Measurements from ENCODE around the gene CYTH2. TPM values are rescaled to one million over a fixed set of nuclear protein-coding genes. Genes with fewer than 3 reads are reported as not detected.

The CYTH2 gene
- total and polyA plus RNA-seq, 9 of the 15 experiments (the other 6 are each of a cell fraction or from before 2014, with no cell fraction given) = 1.8 to 45.2 (median 23.8) TPM

DNA sequence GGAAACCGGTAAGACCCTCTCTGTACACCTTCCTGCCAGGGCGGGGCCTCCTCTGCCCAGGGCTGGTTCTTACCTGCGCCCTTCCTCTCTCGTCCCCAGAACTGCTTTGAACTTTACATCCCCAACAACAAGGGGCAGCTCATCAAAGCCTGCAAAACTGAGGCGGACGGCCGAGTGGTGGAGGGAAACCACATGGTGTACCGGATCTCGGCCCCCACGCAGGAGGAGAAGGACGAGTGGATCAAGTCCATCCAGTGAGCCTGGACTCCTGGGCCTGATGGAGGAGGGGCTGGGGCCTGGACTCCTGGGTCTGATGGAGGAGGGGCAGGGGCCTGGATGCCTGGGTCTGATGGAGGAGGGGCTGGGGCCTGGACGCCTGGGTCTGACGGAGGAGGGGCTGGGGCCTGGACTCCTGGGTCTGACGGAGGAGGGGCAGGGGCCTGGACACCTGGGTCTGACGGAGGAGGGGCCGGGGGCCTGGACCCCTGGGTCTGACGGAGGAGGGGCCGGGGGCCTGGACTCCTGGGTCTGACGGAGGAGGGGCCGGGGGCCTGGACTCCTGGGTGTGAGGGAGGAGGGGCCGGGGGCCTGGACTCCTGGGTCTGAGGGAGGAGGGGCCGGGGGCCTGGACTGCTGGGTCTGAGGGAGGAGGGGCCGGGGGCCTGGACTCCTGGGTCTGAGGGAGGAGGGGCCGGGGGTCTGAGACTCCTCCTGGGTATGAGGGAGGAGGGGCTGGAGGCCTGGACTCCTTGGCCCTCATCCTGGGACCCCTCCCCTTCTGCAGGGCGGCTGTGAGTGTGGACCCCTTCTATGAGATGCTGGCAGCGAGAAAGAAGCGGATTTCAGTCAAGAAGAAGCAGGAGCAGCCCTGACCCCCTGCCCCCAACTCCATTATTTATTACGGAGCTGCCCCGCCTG is 9.4 kb downstream of the CYTH2 start:
- H3K9ac ChIP-seq (ENCODE audit: insufficient read depth in 1 of 2, low read depth in 2 of 2, low read length in 2 of 2) = no peak overlapping the region; a peak in 1 of 4 replicates
- peaks cover 7% of the 10 kb centered on the region; the same call in 1 of the 2 replicates for H4K20me1 ChIP-seq (replicated peaks; ENCODE audit: control insufficient read depth, insufficient read depth, low read length)
- FAIRE-seq (no peak), DNase-seq (ENCODE audit: extremely low read depth in 1 of 4, low spot score in 3 of 4) (no peak), ATAC-seq (no peak)
- intact Hi-C loops (cut with micrococcal nuclease) = no loop called here
- H3K79me2 ChIP-seq (ENCODE audit: control insufficient read depth, insufficient read depth, low read length) = no peaks in the 10 kb centered on the region
- in situ Hi-C loops (cut with MboI) = no loop called here
- H3K4me1 ChIP-seq (replicated peaks in 1 of 2; ENCODE audit: control insufficient read depth in 2 of 2, insufficient read depth in 2 of 2, low read length in 2 of 2) = peaks cover 0 to 22% of the 10 kb centered on the region in 2 experiments; a peak in 2 of 5 replicates
- peaks cover under 1% of the 10 kb centered on the region for H3K9me1 ChIP-seq (ENCODE audit: control insufficient read depth, insufficient read depth, low read length)
- no peak overlapping the region for H2AFZ ChIP-seq (ENCODE audit: low read depth, low read length)
- CTCF ChIA-PET (ENCODE audit: low intra/inter-chr PET ratio) = no interaction called here
- H3K36me3 ChIP-seq (ENCODE audit: control insufficient read depth, insufficient read depth, low read length) = peaks cover 56% of the 10 kb centered on the region
- H3K4me2 ChIP-seq (ENCODE audit: insufficient read depth, low read length) = no peak overlapping the region
- H3K9me3 ChIP-seq (replicated peaks; ENCODE audit: control insufficient read depth, insufficient read depth, low read depth, low read length) = no peaks in the 10 kb centered on the region
- no peak overlapping the region for H3K4me3 ChIP-seq
- BruUV-seq (replicated peaks) = TSS peak; percentile 4
- WGBS (ENCODE audit: insufficient coverage, low coverage, missing lambda C conversion rate) = 96% methylated on average over 16 of the region's 29 CpGs
- no peak overlapping the region for H3K27ac ChIP-seq (ENCODE audit: extremely low read depth, low read depth, low read length)
- H3K27me3 ChIP-seq (ENCODE audit: control insufficient read depth in 2 of 2, insufficient read depth in 2 of 2, low read length in 2 of 2) = no peaks in the 10 kb centered on the region
- POLR2A ChIA-PET = interaction anchor here (0.6 to 1.4 kb wide), 5 partner anchors 8 to 14 kb away, joined by 3 to 4 read pairs (median 3); no protein-coding TSS in a partner anchor
- TF ChIP-seq, protein P1, sequence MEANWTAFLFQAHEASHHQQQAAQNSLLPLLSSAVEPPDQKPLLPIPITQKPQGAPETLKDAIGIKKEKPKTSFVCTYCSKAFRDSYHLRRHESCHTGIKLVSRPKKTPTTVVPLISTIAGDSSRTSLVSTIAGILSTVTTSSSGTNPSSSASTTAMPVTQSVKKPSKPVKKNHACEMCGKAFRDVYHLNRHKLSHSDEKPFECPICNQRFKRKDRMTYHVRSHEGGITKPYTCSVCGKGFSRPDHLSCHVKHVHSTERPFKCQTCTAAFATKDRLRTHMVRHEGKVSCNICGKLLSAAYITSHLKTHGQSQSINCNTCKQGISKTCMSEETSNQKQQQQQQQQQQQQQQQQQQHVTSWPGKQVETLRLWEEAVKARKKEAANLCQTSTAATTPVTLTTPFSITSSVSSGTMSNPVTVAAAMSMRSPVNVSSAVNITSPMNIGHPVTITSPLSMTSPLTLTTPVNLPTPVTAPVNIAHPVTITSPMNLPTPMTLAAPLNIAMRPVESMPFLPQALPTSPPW (CRISPR knock-in tag; IDR thresholded peaks at IDR 0.05) = 0 out of 2 replicates have a peak, but pooled peaks have one; percentile 18
- no peak for TF ChIP-seq TEAD4 (IDR thresholded peaks at IDR 0.05; ENCODE audit: low read length)
- TF ChIP-seq TEAD4 (CRISPR knock-in tag; IDR thresholded peaks at IDR 0.05; ENCODE audit: borderline replicate concordance) = no peak
- no peak for TF ChIP-seq CEBPZ (IDR thresholded peaks at IDR 0.05; ENCODE audit: borderline replicate concordance, low read depth, low read length)
- TF ChIP-seq SFPQ (IDR thresholded peaks at IDR 0.05; ENCODE audit: low read depth, low read length) = no peak
- peak; percentile 33 for TF ChIP-seq RBFOX2 (IDR thresholded peaks at IDR 0.05; ENCODE audit: low read depth, low read length)
- TF ChIP-seq GTF2F1 (IDR thresholded peaks at IDR 0.05; ENCODE audit: low read depth, low read length) = no peak
- no peak for TF ChIP-seq LCOR (CRISPR knock-in tag; IDR thresholded peaks at IDR 0.05)
- TF ChIP-seq ZBTB7A (IDR thresholded peaks at IDR 0.05; ENCODE audit: borderline replicate concordance, control insufficient read depth, low read depth, low read length) = 0 out of 2 replicates have a peak, but pooled peaks have one; percentile 15
- no peak for TF ChIP-seq ZNF764 (CRISPR knock-in tag; IDR thresholded peaks at IDR 0.05; ENCODE audit: low read depth)

Measured in K562 (cell line).